Neutrophil (primary cell): ENCODE measurements around the gene RSU1.

ENCODE experiments used
- H3K27ac ChIP-seq: fragments of 200-600 bp; sonication (generic); 2 replicates; pipeline ENCODE4 v1.5.1; 2016; ENCODE audit warnings: mild to moderate bottlenecking, moderate library complexity
- H3K27me3 ChIP-seq: fragments of 200-600 bp; sonication (generic); 2 replicates; pipeline ENCODE4 v1.6.0; 2016; ENCODE audit warnings: mild to moderate bottlenecking
- H3K36me3 ChIP-seq: fragments of 200-600 bp; sonication (generic); 2 replicates; pipeline ENCODE4 v1.5.1; 2017
- H3K4me1 ChIP-seq, 2 experiments: fragments of 200-600 bp in 1 of 2; sonication (generic) in 1 of 2; 1 replicate in 1 of 2; 2 replicates in 1 of 2; pipeline versions ENCODE4 v1.5.1 to v1.6.1; 2013 to 2016; ENCODE audit warnings: low read depth in 1 of 2, low read length in 1 of 2, mild to moderate bottlenecking in 1 of 2, moderate library complexity in 1 of 2; ENCODE audit not compliant: control insufficient read depth in 1 of 2, insufficient read depth in 1 of 2
- H3K4me3 ChIP-seq, 2 experiments: fragments of 200-600 bp in 1 of 2; sonication (generic) in 1 of 2; 1 replicate in 1 of 2; 2 replicates in 1 of 2; pipeline ENCODE4 v1.5.1; 2013 to 2016; ENCODE audit warnings: low read depth in 1 of 2, low read length in 1 of 2, mild to moderate bottlenecking in 1 of 2, moderate library complexity in 1 of 2
- H3K9me3 ChIP-seq: fragments of 200-600 bp; sonication (generic); 2 replicates; pipeline ENCODE4 v1.5.1; 2016
- TF ChIP-seq, protein P1 (sequence below): fragments of 200-600 bp; sonication (generic); IDR thresholded peaks from 2 replicates; pipeline ENCODE4 v1.5.1; 2016; ENCODE audit warnings: antibody characterized with exemption

RSU1 gene

DNA sequence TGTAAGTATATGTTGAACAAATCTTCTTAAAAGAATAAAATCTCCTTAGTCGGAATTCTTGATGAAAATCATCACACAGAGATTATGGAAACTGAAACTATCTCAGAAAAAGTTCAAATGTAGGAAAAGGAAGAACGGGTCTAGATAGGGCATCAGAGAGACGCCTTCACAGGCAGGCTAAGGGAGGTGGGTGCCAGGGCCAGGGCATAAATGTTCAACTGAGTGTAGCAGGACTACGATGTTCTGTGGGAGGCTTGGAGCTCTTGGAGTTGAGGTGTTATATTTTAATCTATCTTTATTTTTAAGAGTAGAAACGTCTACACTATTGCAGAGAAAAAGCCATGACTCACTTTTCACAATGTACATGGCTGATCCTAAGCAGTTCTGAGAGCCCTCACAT, 101.2 kb downstream of the RSU1 start:
- Histone ChIP-seq H3K4me1 (no peaks in the 10 kb centered on the region), H3K36me3 (peaks cover 7% of the 10 kb centered on the region), H3K4me3 (no peak overlapping the region), H3K27ac (no peak overlapping the region), H3K27me3 (no peaks in the 10 kb centered on the region), H3K9me3 (peaks cover 17% of the 10 kb centered on the region)
- TF ChIP-seq, protein P1, sequence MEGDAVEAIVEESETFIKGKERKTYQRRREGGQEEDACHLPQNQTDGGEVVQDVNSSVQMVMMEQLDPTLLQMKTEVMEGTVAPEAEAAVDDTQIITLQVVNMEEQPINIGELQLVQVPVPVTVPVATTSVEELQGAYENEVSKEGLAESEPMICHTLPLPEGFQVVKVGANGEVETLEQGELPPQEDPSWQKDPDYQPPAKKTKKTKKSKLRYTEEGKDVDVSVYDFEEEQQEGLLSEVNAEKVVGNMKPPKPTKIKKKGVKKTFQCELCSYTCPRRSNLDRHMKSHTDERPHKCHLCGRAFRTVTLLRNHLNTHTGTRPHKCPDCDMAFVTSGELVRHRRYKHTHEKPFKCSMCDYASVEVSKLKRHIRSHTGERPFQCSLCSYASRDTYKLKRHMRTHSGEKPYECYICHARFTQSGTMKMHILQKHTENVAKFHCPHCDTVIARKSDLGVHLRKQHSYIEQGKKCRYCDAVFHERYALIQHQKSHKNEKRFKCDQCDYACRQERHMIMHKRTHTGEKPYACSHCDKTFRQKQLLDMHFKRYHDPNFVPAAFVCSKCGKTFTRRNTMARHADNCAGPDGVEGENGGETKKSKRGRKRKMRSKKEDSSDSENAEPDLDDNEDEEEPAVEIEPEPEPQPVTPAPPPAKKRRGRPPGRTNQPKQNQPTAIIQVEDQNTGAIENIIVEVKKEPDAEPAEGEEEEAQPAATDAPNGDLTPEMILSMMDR: no peak

DNA sequence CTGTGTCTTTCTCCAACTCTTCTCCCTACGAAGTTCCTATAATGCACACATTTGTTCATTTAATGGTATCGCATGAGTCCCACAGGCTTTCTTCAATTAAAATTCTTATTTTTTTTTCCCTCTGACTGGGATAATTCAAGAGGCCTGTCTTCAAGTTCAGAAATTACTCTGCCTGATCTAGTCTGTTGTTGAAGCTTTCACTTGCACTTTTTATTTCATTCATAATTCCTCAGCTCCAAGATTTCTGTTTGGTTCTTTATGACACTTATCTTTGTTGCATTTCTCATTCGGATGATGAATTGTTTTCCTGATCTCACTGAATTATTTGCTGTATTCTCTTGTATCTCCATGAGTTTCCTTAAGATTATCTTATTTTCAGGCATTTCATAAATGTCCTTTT, 103.9 kb downstream of the RSU1 start:
- H3K27me3 ChIP-seq: no peaks in the 10 kb centered on the region
- TF ChIP-seq, protein P1: no peak
- no peaks in the 10 kb centered on the region for H3K36me3 ChIP-seq
- H3K4me3 ChIP-seq: no peak overlapping the region
- H3K9me3 ChIP-seq: peaks cover 17% of the 10 kb centered on the region
- no peaks in the 10 kb centered on the region for H3K4me1 ChIP-seq
- no peak overlapping the region for H3K27ac ChIP-seq

DNA sequence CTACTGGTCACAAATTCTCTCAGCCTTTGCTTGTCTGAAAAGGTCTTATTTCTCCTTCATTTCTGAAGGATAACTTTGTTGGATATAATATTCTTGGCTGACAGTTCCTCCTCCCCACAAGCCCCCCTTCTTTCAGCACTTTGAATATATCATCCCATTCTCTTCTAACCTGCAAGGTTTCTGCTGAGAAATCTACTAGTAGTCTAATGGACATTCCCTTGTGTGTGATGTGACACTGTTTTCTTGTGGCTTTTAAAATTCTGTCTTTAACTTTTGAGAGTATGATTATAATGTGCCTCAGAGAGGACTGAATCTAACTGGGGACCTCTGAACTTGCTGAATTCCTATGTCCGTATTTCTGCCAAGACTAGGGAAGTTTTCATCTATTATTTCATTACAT, 104.3 kb downstream of the RSU1 start:
- no peaks in the 10 kb centered on the region for H3K27me3 ChIP-seq
- TF ChIP-seq, protein P1: no peak
- H3K27ac ChIP-seq: no peak overlapping the region

DNA sequence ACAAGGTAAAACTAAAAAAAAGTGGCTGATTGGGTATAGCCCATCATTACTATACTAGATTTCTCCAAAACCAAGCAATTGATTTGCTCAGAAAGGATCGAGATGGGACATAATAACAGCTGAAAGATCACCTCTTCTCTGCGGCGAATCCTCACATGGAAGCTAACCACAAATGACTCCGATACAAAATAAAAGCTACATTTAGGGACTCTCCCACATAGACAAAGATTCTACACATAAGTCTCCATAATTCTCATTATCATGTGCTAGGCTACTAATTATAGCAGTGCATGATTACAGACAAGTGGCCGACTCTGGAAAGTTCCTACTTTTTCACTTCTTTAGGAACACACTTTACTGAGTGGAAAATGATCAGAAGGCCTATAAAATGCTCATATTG, 116.9 kb downstream of the RSU1 start:
- H3K4me3 ChIP-seq: no peak overlapping the region
- H3K36me3 ChIP-seq: no peaks in the 10 kb centered on the region
- no peak overlapping the region for H3K27ac ChIP-seq
- H3K27me3 ChIP-seq: no peaks in the 10 kb centered on the region
- TF ChIP-seq, protein P1: no peak
- H3K9me3 ChIP-seq: no peaks in the 10 kb centered on the region
- H3K4me1 ChIP-seq: no peaks in the 10 kb centered on the region

More for the DNA sequence above, 104.3 kb downstream of the RSU1 start:
- no peaks in the 10 kb centered on the region for H3K4me1 ChIP-seq
- peaks cover 17% of the 10 kb centered on the region for H3K9me3 ChIP-seq
- H3K36me3 ChIP-seq: no peaks in the 10 kb centered on the region
- H3K4me3 ChIP-seq: no peak overlapping the region

DNA sequence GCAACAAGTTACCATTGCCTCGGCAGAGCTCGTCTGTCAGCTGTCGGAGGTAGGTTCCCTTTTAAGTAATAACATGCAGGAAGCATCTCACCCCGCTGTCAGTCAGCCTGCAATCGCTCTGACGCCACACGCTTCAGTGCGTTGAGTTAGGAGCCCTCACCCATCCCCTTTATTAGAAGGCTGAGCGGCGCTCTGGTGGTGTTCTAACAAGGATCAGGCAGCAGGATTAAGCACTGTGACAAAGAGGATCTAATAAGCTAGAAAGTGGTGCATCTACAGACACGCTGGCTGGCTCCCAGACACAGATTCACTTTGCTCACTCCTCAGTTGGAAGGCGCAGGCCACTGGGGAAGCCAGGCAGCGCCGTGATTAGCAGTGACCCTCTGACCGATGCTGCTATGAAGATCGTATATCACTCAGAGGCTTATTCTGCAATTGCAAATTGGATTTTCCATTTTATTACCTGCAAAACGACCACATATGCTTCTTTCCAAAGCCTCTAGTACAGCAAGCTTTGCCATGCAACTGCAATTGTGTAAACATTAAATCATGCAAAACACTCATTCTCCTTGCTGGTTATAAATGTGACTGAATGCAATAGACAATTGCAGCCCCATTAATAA, 117.7 kb downstream of the RSU1 start:
- Histone ChIP-seq H3K27ac (no peak overlapping the region), H3K36me3 (no peaks in the 10 kb centered on the region), H3K4me1 (no peaks in the 10 kb centered on the region), H3K9me3 (no peaks in the 10 kb centered on the region), H3K27me3 (no peaks in the 10 kb centered on the region), H3K4me3 (no peak overlapping the region)
- TF ChIP-seq, protein P1: no peak
